SW480 (cell line): ENCODE data around the gene ARMH4.
A peak's percentile ranks its signal among the peaks of the same experiment; 100 is the strongest.
"Not testable (repeated sequence)": the region's sequence is repeated elsewhere in the genome, so short reads cannot be mapped to it uniquely, and the experiment has no call there.

Experiments used
- DNase-seq: peaks from one replicate; pipeline ENCODE4 v3.0.0-alpha.2; 2016; ENCODE audit warnings: low spot score

Gene ARMH4

GRCh38 chr14:58143106-58143505, 8.9 kb downstream of the ARMH4 start:
- DNase-seq, result no peak

GRCh38 chr14:58141893-58142292, 10.1 kb downstream of the ARMH4 start:
- no peak for DNase-seq

GRCh38 chr14:58138714-58139482, 13.1 kb downstream of the ARMH4 start:
- DNase-seq, result no peak

DNA sequence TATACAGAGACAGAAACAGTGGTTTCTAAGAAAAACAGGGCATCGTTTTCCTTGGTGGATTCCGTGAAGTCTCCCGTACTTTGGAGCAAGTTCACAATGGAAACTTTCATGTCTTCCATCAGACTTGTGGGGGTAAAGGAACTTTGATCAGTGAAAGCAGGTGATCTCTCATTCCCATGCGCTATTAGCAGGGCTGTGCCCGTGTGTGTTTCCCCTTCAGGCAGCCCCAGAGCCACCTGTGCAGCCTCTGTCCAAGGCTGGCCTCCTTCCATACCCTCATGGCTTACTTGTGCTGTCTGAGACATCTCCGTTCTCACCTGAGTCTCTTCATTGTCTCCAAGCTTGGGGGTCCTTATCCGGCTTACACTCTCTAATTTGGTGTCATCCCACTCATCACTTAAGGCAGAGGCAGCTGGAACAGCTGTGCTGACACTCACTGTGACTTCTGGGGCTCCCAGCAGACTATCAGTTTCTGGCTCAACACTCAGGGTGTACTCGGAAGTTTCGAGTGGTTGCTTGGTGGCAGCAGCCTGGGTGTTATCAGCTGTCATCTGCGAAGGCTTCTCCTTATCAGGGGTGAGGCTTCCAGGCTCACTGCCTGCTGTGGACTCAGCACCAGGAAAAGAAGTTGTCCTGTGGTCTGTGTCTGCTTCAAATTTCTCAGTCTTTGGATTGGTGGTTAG, 13.8 kb downstream of the ARMH4 start:
- DNase-seq, result no peak

DNA sequence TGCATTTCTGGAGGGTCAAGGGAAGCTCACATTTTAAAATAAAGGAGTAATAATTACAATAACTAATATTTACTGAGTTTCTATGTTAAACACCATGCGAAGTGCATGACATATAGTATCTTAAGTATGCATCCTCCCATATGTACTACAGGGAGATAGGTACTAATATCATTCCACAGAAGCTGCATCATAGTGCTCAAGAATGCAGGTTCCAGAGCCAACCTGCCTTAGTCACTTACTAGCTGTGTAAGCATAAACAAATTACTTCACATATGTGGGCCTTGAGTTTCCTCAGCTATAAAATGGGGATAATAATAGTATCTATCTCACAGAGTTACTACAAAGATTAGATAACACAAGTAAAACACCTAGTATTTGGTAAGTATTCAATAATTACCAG, 18.3 kb downstream of the ARMH4 start:
- DNase-seq, result no peak

- DNase-seq, result peak; percentile 12
Measured at GRCh38 chr14:58131386-58131785, 20.6 kb downstream of the ARMH4 start.

DNA sequence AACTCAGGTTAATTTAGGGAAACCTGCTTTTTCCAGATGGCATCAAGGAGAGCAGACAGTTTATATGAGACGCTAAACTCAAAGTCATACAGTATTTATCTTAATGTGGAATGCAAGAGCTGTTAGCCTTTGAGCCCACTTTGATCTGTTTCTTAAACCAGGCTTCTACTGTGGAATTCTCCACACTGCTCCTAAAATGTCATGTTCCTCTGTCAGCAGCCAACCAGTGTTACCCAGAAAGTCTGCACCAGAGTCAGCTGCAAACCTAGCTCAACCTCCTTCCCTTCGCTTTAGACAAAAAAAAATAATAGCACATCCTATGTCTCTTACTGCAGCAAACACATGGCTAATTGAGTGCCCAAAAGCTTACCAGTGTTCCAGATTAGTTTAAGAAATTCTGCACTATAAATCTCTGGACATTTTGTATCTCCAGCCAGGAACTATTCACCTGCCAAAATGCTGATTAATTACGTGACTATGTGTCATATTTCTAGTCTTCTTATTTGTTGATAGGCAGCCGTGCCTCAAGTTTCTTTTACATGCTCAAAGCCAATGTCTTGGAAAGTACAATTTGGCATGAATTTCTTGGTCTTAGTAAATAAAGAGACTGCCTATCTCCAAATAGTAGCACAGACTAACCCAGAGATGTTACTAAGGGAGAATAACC, 21.8 kb downstream of the ARMH4 start:
- DNase-seq, result no peak

DNA sequence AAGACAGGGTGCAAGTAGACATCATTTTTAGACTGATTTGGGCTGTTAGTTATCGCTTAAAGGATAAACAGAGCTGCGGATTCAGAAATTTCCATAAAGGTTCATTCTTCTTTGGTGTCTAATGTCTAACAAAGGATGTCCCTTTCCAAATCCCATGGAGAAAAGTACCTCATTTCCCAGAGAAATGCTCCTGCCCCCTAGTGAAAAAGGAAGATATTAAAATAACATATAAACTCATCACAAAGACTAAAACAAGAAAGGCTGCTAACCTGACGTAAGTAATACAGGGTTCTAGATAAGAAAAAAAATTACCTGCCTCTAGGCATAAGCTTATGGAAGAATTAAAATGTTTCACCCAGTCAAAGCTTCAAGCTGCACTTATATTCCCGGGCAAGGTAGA, 22.8 kb downstream of the ARMH4 start:
- DNase-seq, result no peak

DNA sequence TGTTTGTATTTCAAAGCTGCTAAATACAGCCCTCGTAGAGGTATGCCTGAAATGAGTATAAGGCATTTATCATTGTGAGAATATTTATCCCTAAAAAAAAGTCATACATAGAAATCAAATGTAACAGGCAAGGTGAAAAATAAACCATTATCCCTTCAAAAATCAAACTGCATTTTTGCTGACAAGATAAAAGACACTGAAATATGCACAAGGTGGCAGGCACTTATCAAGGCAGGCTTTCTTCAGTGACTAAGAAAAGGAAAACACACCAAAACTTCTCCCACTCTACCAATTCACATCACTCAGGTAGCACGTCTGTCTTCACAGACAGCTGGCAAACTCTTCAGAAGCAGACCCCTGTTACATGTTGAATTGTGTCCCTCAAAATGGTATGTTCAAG, 23.6 kb downstream of the ARMH4 start:
- no peak for DNase-seq

DNA sequence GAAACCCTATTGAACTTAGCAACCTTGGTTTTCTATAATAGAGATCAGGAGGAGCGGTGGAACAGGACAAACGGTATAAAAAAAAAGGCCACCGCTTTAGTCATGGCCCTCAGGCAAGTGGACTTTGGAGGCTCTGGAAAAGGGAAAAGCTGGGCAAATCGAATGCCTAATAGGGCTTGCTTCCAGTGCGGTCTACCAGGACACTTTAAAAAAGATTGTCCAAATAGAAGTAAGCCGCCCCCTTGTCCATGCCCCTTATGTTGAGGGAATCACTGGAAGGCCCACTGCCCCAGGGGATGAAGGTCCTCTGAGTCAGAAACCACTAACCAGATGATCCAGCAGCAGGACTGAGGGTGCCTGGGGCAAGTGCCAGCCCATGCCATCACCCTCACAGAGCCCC, 29.5 kb downstream of the ARMH4 start:
- not testable (repeated sequence) for DNase-seq

DNA sequence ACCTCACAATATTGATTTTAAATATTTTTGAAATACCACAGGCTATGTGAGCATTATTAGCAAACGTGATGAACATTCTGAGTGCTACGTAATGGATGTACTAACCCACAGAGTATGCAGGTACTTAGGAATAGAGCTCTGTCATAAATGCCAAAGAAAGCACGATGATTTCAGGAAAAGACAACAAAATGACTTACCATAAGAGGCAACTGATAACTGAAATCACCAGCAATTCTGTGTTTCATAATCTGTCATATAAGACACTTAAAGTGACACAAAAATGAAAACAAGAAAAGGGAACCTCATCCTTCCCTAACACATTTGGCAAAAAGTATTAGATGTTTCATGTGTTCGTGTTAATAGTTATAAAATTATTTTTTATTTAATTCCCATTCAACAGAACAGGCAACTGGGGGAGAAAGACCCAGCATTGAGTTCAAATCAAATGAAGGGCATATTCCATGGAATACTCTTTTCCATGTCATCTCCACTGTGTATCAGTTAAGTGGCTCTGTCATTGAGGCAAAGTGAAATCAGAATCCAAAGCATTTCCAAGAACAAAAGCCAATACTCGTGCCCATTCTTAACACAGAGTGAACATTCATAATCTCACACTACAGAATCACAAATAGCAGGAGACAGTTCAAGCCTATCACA, 30.4 kb downstream of the ARMH4 start:
- no peak for DNase-seq

- no peak for DNase-seq
Measured at GRCh38 chr14:58119381-58119780, 32.6 kb downstream of the ARMH4 start.

DNA sequence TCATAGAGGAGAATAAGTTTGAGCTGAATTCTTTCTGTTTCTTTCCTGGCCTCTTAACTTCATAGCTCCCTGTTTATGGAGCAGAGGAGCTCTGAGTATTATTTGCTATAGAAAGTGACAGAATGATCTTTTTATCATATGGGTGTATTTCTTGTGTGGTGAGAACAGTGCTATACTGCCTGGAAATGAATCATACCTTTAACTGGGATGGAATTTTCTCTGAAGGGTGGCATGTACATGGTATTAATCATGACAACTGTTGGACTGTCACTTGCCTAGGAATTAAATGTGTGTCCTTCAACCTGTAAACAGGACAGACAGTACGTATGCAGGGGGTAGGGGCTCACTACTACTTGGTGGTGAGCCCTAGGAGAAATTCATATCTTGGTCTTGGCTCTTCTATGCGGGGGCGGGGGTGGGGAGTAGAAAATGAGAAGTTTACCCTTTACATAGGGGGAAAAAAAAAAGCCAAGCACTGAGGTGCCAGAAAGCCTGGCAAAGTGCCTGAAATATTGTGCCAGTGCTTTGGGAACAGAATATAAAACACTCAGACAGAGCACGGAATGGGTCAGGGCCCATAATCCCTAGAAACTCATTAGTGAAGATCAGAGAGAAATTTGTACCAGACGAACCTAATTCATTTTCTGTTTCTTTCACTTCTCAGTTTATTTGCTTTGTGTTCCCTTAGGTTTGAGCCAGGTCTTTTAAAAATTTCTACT, 33.8 kb downstream of the ARMH4 start:
- DNase-seq, result no peak

- DNase-seq, result no peak
Measured at GRCh38 chr14:58109744-58110143, 42.3 kb downstream of the ARMH4 start.

GRCh38 chr14:58108717-58109116, 43.3 kb downstream of the ARMH4 start:
- DNase-seq, result no peak

- DNase-seq, result peak; percentile 48
Measured at GRCh38 chr14:58107947-58108552, 44.0 kb downstream of the ARMH4 start.

- no peak for DNase-seq
Measured at GRCh38 chr14:58107041-58107440, 45.0 kb downstream of the ARMH4 start.

DNA sequence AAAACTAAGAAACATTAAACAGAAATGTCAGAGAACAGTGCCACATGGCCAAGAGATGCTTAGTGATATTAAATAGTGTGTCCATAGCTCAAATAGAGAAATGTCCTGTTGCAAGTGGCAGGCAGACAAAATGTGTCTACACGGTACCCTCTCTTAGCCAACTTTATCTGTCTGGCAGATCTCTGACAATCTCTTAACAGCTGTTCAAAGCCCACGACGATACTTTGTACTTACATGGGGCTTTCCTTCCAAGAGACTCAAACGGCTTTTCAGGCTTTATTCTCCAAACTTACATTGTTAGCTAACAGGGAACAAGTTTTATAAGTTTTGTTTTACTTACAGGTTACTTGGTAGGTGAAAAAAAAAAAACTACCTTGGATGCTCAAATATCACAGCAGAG, 45.6 kb downstream of the ARMH4 start:
- DNase-seq, result no peak

DNA sequence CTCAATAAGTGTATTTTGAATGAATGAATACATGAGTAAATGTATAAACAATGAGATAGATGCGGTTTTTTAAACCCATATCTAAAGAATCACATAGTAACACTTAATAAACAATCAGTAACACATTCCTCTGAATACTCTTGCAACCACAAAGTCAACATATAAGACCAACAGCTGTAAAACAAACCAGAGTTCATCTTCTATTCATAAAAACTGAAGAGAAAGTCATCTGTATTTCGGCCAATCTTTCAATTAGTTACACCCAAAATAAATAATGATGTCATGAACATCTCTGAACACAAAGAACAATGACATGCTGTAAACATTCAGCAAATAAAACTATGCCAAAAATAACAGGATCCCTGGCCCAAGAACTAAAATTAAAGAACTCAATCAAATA, 47.2 kb downstream of the ARMH4 start:
- DNase-seq, result peak; percentile 65

- DNase-seq, result no peak
Measured at GRCh38 chr14:58100735-58101368, 51.2 kb downstream of the ARMH4 start.

DNA sequence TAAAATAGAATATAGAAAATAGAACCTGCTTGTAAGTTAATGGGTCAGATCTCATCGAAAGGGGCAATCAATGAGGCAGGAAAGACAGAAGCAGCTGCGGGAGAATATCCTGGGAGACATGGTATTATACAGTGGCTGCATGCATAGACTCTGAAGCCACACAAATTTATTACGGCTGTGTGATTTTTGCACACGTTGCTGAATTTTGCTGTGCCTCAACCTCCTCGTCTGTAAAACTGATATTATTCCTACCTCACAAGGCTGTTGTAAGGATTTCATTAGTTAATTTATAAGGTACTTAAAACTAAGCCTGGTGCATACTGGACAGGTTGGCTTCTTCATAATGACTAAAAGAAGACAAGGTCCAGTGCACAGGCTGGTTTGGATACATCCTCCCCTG, 52.3 kb downstream of the ARMH4 start:
- DNase-seq, result no peak
